Osteocyte (in vitro differentiated cells): ENCODE results near the gene SHANK1. TPM values are rescaled to one million over a fixed set of nuclear protein-coding genes. Genes with fewer than 3 reads are reported as not detected.

ENCODE experiments used
- DNase-seq: peaks from one replicate; pipeline ENCODE4 v3.0.0; 2021; ENCODE audit warnings: mixed read lengths; ENCODE audit not compliant: unreplicated experiment; ENCODE audit errors: extremely low spot score
- H3K27ac Mint-ChIP-seq: one replicate; pipeline ENCODE4 v1.8.0; 2021; ENCODE audit warnings: mild to moderate bottlenecking, mixed read lengths; ENCODE audit not compliant: unreplicated experiment
- H3K27me3 Mint-ChIP-seq: one replicate; pipeline ENCODE4 v1.8.0; 2021; ENCODE audit warnings: mixed read lengths; ENCODE audit not compliant: unreplicated experiment
- H3K36me3 Mint-ChIP-seq: one replicate; pipeline ENCODE4 v1.8.0; 2021; ENCODE audit warnings: mixed read lengths; ENCODE audit not compliant: unreplicated experiment
- H3K4me1 Mint-ChIP-seq: one replicate; pipeline ENCODE4 v1.8.0; 2021; ENCODE audit warnings: mixed read lengths; ENCODE audit not compliant: unreplicated experiment
- H3K4me3 Mint-ChIP-seq: one replicate; pipeline ENCODE4 v1.8.0; 2021; ENCODE audit warnings: mild to moderate bottlenecking, moderate library complexity, mixed read lengths; ENCODE audit not compliant: unreplicated experiment
- H3K9me3 Mint-ChIP-seq: one replicate; pipeline ENCODE4 v1.8.0; 2021; ENCODE audit warnings: mixed read lengths; ENCODE audit not compliant: unreplicated experiment
- CTCF ChIP-seq: fragments of 200-600 bp; sonication (generic); IDR thresholded peaks from 2 replicates; pipeline ENCODE4 v1.5.0; 2021; ENCODE audit warnings: antibody characterized with exemption, mild to moderate bottlenecking, moderate library complexity
- total RNA-seq: library from RNA; stranded (reverse); gene quantifications from 2 replicates; pipeline ENCODE4 v1.2.1, GENCODE V29; 2021

Gene SHANK1
- total RNA-seq, 1 donor from 2014 or later, result 0.40 TPM

- Mint-ChIP-seq H3K9me3 (no peaks in the 10 kb centered on the region), H3K27ac (no peak overlapping the region), H3K27me3 (peaks cover 27% of the 10 kb centered on the region), H3K36me3 (no peaks in the 10 kb centered on the region), H3K4me1 (no peaks in the 10 kb centered on the region), H3K4me3 (no peak overlapping the region)
- DNase-seq, result no peak
- TF ChIP-seq CTCF, result no peak
Observed at GRCh38 chr19:50668416-50668815, 51.2 kb downstream of the SHANK1 start.

GRCh38 chr19:50667759-50668231, 51.8 kb downstream of the SHANK1 start:
- no peak for TF ChIP-seq CTCF
- Mint-ChIP-seq H3K4me3 (no peak overlapping the region), H3K9me3 (no peaks in the 10 kb centered on the region), H3K27ac (no peak overlapping the region), H3K36me3 (no peaks in the 10 kb centered on the region), H3K27me3 (peaks cover 22% of the 10 kb centered on the region), H3K4me1 (no peaks in the 10 kb centered on the region)
- no peak for DNase-seq

GRCh38 chr19:50667177-50667758, 52.3 kb downstream of the SHANK1 start:
- Mint-ChIP-seq H3K27ac (no peak overlapping the region), H3K27me3 (peaks cover 20% of the 10 kb centered on the region)

GRCh38 chr19:50666346-50667176, 53.0 kb downstream of the SHANK1 start:
- Mint-ChIP-seq H3K4me1 (no peaks in the 10 kb centered on the region), H3K36me3 (no peaks in the 10 kb centered on the region), H3K27ac (no peak overlapping the region), H3K27me3 (peaks cover 20% of the 10 kb centered on the region), H3K4me3 (no peak overlapping the region), H3K9me3 (no peaks in the 10 kb centered on the region)
- TF ChIP-seq CTCF, result no peak
- DNase-seq, result no peak

More at GRCh38 chr19:50667177-50667758, 52.3 kb downstream of the SHANK1 start:
- Mint-ChIP-seq H3K4me3 (no peak overlapping the region), H3K36me3 (no peaks in the 10 kb centered on the region), H3K4me1 (no peaks in the 10 kb centered on the region), H3K9me3 (no peaks in the 10 kb centered on the region)
- no peak for TF ChIP-seq CTCF
- no peak for DNase-seq

- Mint-ChIP-seq H3K27me3 (peaks cover 12% of the 10 kb centered on the region), H3K27ac (no peak overlapping the region), H3K36me3 (no peaks in the 10 kb centered on the region), H3K4me1 (no peaks in the 10 kb centered on the region), H3K9me3 (no peaks in the 10 kb centered on the region), H3K4me3 (no peak overlapping the region)
- TF ChIP-seq CTCF, result no peak
- DNase-seq, result no peak
Observed at GRCh38 chr19:50664204-50664603, 55.4 kb downstream of the SHANK1 start.
